Measurements from ENCODE around the gene CEP135.
"Not testable (repeated sequence)": the region's sequence is repeated elsewhere in the genome, so short reads cannot be mapped to it uniquely, and the experiment has no call there.

Gene CEP135

GRCh38 chr4:55948726-55949481 lies at the start of gene CEP135:
Gene CEP135, plus strand, starts transcription at chr4:55948945. Its CDS starts 3,186 bp downstream, at chr4:55952131.
- DNase-seq = peak; percentile 94

- no peak for DNase-seq
Observed at GRCh38 chr4:55902677-55903076, 46.1 kb upstream of the CEP135 start.

DNA sequence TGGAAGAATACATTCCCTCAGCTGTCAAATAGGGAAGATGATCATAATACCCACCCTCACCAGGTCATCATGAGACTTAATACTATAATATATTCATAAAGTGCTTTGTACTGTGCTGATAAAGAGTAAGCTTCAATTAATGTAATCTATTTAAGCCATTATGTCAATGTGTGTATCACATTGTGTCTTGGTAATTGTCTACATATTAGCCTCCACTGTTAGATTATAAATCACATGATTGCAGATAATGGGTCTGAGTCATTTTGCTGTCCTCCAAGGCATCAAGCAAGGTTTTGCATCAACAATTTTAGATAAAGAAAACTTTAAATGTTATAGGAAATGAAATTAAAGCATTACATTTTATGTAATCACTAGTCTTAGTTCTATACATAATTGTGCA lies 45.2 kb upstream of the CEP135 start:
- DNase-seq = no peak

DNA sequence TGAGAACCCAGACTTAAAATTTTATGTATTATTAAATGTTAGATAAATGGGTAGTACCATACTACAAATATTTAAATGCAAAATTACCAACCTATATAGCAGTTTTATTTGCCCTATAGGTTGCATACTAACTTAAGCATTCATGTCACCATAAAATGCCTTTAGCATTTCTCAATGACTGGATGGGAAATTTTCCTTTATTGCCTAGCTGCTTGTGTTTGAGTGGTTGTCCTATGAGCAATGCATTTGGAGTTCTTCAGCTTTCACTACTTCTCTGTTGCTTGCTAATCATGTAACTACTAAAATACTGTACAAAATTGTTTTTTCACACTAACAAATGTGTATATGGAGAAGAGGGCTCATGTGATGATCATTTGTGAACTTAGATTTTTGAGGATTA lies 44.2 kb upstream of the CEP135 start:
- DNase-seq = no peak

GRCh38 chr4:55906323-55906722 lies 42.4 kb upstream of the CEP135 start:
- no peak for DNase-seq

- no peak for DNase-seq
Observed at GRCh38 chr4:55906989-55907388, 41.8 kb upstream of the CEP135 start.

- DNase-seq = no peak
Observed at GRCh38 chr4:55907469-55907868, 41.3 kb upstream of the CEP135 start.

DNA sequence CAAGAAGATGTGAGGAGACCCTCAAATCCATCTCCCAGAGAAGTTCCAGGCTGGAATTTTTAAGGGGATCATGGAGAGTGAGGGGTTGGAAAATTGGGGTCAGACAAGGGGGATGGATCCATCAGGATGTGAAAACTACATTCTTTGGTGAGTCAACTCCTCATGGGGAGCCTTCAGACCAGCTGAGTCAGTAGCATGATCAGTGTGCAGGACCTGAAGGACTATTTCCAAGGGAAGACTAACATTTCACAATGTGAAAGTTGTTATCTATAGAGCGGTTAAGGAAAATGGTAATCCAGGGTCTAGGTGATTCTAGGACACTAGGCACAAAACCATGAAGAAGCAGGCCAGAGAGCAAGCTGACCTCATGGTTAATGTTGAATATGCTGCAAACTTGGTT lies 38.6 kb upstream of the CEP135 start:
- no peak for DNase-seq

- no peak for DNase-seq
Observed at GRCh38 chr4:55912249-55912648, 36.5 kb upstream of the CEP135 start.

DNA sequence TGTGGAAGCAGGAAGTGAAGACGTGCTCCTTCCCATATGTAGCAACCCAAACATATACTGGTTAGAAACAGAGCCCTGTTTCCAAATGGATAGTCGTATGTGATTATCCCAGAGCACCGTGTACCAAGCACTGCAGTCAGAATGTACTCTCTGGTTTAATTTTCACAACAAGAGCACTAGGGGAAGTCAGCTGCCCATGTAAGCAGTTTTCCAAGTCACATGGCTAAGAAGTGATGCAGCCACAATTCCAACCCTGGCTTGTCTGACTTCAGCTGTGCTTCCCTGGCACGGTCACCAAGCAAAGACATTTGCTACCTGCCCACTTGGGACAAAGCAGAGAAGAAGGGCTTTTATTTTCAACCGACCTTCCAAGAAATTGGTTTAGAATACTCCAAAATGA lies 28.2 kb upstream of the CEP135 start:
- DNase-seq = no peak

DNA sequence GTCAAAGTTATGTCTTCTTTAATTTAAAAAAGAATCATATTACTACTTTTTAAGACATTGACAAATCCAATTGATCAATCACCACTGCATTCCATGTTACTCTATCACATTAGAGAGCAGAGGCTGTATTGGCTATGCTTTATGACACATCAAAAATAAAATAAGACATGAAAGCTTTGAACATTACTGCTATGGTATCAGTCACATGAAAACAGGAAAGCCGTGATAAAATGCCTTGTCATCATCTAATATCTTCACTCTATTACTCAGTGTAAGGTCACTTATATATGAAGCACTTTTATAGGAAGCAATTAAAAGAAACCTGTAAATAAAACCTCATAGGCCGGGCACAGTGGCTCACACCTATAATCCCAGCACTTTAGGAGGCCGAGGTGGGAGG lies 27.7 kb upstream of the CEP135 start:
- DNase-seq = no peak

GRCh38 chr4:55925241-55925640 lies 23.5 kb upstream of the CEP135 start:
- DNase-seq = no peak

DNA sequence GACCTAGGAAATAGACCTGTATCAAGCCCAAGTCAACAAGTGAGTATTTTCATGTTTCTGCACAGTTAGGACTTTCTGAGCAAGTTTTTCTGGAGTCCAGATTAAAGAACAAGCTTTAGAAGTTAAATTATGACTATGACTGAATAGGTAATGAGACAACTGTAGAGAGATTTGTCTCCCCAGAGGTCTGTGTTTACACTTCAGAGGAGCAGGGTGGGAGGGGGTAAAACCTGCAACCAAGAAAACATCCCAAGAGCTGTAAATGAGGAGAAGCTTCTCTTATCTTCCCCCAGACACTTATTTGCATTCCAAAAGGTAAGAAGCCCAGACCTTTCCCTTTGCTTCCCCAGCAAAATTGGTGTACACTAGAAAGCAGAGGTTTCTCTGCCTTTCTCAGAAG lies 22.1 kb upstream of the CEP135 start:
- no peak for DNase-seq

GRCh38 chr4:55927803-55928437 lies 20.8 kb upstream of the CEP135 start:
- DNase-seq = no peak

DNA sequence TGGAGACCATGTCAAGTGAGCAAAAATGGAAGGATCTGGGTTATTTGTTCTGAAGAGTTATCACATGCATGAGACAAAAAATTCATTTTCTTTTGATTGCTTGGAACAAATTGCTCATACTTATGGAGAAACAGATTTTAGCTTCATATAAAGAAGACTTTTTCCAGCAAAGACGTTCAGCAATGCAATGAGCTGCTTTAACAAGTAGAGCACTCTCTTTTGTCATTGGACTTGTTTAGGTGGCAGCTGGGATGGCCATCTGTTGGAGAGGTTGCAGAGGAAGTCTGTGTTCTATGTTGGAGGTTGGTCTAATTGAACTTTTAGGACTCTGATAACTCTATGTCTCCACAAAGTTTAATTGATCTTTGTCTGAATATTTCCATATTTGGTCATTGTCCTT lies 19.9 kb upstream of the CEP135 start:
- no peak for DNase-seq

DNA sequence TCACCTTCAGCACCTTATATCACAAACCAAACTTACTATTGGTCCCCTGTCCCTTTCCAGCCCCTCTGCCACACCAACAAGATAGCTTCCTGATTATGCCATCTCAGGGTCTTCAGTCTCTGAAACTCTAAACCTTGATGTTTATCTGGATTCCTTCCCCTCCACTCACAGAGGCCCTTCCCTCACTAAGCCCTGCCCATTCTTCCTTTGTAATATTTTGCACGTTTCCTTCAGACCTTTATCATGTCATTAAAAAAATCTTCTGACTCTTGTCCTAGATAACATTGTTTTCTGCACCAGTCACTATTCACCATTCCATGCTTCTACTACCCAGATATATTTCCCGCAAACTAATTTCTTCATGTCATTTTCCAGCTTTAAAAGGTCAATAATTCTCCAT lies 17.7 kb upstream of the CEP135 start:
- no peak for DNase-seq

DNA sequence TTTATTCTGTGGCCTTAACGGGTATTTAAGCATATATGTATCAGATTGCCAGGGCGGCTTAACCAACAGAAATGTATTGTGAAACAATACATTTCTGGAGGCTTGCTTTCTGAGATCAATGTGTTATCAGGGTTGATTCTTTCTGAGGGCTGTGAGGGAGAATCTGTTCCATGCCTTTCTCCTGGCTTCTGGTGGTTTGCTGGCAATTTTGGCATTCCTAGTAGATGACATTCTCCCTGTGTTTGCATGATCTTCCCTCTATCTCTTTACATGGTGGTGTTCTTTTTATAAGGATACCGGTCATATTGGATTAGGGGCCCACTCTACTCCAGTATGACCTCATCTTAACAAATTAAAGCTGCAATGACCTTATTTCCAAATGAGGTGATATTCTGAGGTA lies 16.9 kb upstream of the CEP135 start:
- no peak for DNase-seq

- no peak for DNase-seq
Observed at GRCh38 chr4:55932511-55932910, 16.2 kb upstream of the CEP135 start.

DNA sequence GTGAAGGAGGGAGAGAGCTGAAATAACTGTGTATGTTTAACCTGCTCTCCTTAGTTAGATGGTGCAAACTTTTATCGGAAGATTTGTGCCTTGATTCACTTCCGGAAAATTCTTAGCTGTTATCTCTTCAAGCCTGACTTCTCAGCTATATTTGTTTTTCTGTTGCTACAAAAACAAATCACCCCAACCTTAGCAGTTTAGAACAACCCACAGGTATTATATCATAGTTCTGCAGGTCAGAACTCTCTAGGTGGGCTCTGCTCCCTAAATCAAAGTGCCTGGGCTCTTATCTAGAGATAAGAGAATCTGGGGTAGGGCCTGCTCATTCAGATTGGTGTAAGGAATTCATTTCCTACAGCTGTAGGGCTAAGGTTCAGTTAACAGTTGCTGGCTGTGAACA lies 15.1 kb upstream of the CEP135 start:
- DNase-seq = no peak

DNA sequence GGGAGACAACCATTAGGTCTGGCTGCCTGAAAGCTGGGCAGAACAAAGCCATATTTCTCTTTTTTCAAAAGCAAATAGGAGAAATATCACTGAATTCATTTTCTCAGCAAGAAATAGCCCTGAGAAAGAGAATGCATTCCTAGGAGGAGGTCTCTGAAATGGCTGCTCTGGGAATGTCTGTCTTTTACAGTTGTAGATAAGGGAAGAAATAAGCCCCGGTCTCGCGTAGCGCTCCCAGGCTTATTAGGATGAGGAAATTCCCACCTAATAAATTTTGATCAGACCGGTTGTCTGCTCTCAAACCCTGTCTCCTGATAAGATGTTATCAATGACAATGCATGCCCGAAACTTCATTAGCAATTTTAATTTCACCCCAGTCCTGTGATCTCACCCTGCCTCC lies 12.8 kb upstream of the CEP135 start:
- DNase-seq = not testable (repeated sequence)

DNA sequence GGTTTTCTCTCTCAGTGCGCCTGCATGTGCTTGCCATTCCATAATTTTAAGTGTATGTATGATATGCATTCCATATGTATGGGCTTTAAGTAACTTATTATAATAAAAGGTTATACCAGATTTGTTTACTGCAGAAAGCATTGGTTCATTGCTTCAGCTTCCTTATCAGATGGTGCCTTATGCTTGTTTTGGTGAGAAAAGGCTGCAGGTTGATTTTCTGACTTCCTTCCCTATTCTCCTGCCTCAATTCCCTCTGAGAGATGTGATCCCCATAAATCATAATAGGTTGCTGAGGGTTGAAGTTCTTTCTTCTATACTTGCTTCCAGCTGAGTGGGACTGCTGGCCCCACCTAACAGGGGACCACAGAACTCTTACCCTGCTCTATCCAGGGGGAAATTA lies 10.3 kb upstream of the CEP135 start:
- DNase-seq = no peak

DNA sequence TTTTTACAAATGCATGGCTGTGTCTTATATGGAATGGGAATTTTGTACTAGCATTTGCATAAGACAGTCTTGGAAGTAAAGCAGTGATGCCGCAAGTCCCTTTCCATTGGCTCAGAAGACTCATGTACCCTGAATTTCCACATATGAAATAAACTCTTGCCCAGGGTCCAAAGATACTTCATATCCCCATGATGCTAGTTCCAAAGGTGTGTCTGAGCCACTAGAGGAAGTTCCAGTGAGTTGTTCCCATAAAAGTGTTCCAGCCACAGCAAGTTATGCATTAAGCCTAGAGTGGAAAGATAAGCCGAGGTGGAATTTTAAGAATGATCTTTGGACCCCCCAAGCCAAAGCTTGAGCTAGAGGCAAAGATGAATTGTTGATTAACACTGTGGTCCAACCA lies 9.3 kb upstream of the CEP135 start:
- no peak for DNase-seq

DNA sequence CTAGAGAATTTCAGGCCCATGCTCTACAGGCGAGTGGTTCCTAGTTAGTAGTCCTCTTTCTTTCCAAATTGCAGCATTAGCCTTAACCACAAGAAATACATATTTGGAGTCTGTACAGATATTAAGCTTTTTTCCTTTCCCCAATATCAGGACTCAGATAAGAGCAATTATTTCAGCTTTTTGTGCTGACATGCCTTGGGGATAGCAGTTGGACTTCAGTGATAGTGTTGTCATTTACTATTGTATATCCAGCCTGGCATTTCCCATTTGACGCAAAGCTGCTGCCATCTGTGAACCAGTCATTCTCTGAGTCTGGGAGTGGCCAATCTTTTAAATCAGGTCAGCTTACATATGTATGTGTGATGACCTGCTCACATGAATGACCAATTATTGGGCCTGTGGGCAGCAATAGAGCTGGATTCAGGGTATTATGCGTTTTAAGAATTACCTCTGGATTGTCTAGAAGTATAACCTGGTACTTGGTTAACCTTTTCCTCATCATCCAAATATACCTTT lies 6.8 kb upstream of the CEP135 start:
- no peak for DNase-seq

DNA sequence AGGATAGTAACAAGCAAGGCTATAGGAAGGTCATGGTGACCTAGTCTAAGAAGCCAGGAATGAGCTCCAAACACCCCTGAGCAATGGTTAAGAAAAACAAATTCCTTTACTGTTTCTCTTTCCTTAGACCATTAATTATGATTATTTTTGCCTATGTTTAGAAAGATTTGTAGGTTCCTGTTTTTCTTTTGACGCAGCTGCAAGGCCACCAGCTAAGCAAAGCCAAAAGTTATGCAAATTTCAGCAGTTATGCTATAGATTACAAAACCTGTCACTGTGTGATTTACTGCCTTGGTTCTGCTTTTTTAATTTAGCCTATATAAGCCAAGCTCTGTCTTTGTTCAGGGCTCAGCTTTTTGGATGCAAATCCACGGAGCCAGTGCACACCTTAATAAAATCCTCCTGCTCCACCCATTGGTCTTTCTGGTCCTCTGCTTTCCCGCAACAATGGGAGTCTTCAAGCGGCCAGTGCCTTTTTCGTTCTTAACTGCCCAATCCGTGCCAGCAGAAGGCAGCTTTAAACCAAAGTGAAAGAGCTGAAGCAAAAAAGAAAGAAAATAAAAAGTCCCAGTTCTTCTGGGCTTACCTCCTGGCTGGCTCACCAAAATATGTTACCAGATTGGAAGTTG lies 1.4 kb upstream of the CEP135 start:
- peak; percentile 23 for DNase-seq

All from GDM1 (cell line).